Cardiac muscle cell (in vitro differentiated cells and primary cell): ENCODE results near the gene IFT81. TPM values are rescaled to one million over a fixed set of nuclear protein-coding genes. Genes with fewer than 3 reads are reported as not detected.

Experiments used
- DNase-seq, 2 donors: peaks; one replicate each; pipeline versions ENCODE4 v3.0.0 to v3.0.0-alpha.2; 2010 to 2017; ENCODE audit warnings: low read depth in 1 of 2, low spot score in 1 of 2
- H3K27ac ChIP-seq: fragments of 200-600 bp; sonication (generic); 2 replicates; pipeline ENCODE4 v1.5.1; 2016
- H3K27me3 ChIP-seq: fragments of 200-600 bp; sonication (generic); 2 replicates; pipeline ENCODE4 v1.6.0; 2016; ENCODE audit warnings: control low read depth
- H3K36me3 ChIP-seq: fragments of 200-600 bp; sonication (generic); 2 replicates; pipeline ENCODE4 v1.5.1; 2016; ENCODE audit warnings: control low read depth
- H3K4me1 ChIP-seq: fragments of 200-600 bp; sonication (generic); 2 replicates; pipeline ENCODE4 v1.8.1; 2017; ENCODE audit warnings: low read depth, mild to moderate bottlenecking, mixed run types
- H3K4me3 ChIP-seq: fragments of 200-600 bp; sonication (generic); 2 replicates; pipeline ENCODE4 v1.5.1; 2016; ENCODE audit warnings: mild to moderate bottlenecking
- H3K9me3 ChIP-seq: fragments of 200-600 bp; sonication (generic); 2 replicates; pipeline ENCODE4 v1.5.1; 2017; ENCODE audit warnings: low read depth, mild to moderate bottlenecking, control low read depth
- polyA plus RNA-seq: library from polyadenylated mRNA; unstranded; fragments of >200 nt; fragmentation: Nextera tagmentation; extraction: Ambion mirVana; gene quantifications from 2 replicates; pipeline ENCODE4 v1.2.1, GENCODE V29; 2016
- total RNA-seq: library from RNA; depleted of rRNA; stranded (reverse); fragments of >200 nt; gene quantifications from 2 replicates; pipeline ENCODE4 v1.2.3, GENCODE V29; 2016
- TF ChIP-seq, protein P1 (sequence below): IDR thresholded peaks from 2 replicates; pipeline ENCODE4 v1.5.1; 2012; ENCODE audit warnings: low read depth, mild to moderate bottlenecking, low read length

IFT81 gene
- total and polyA plus RNA-seq, 2 experiments from 2014 or later = 30.0 to 42.6 TPM

DNA sequence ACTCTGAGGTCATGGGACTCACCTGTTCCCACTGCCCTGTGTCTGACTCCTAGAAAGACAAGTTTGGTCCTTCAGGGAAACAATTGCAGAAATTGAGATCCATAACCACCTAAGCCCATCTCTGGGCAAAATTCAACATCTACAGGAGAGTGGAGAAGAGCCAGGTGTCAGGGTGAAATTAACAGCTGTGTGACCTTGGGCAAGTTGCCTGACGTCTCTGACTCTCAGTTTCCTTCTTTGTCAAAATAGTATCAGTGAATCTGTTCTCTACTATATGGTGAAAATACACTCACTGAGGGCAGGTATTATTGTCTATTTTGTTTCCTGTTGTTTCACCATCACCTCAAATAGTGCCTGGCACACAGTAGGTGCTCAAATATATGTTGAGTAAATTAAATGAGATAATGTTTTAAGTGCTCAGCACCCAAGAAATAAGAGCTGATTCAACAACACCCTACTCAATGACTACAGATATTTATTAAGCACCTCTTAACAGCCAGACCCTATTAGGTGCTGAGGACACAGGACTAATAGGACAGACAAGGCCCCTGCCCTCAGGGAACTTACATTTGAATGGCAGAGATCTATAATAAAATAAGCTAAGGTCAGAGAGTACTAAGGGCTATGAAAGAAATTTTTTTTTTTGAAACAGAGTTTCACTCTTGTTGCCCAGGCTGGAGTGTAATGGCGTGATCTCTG lies 14.2 kb upstream of the IFT81 start:
- Histone ChIP-seq H3K27me3 (no peaks in the 10 kb centered on the region), H3K4me3 (no peak overlapping the region), H3K4me1 (peaks cover 33% of the 10 kb centered on the region), H3K9me3 (no peaks in the 10 kb centered on the region), H3K36me3 (no peaks in the 10 kb centered on the region), H3K27ac (peak overlapping the region; percentile 99)
- TF ChIP-seq, protein P1, sequence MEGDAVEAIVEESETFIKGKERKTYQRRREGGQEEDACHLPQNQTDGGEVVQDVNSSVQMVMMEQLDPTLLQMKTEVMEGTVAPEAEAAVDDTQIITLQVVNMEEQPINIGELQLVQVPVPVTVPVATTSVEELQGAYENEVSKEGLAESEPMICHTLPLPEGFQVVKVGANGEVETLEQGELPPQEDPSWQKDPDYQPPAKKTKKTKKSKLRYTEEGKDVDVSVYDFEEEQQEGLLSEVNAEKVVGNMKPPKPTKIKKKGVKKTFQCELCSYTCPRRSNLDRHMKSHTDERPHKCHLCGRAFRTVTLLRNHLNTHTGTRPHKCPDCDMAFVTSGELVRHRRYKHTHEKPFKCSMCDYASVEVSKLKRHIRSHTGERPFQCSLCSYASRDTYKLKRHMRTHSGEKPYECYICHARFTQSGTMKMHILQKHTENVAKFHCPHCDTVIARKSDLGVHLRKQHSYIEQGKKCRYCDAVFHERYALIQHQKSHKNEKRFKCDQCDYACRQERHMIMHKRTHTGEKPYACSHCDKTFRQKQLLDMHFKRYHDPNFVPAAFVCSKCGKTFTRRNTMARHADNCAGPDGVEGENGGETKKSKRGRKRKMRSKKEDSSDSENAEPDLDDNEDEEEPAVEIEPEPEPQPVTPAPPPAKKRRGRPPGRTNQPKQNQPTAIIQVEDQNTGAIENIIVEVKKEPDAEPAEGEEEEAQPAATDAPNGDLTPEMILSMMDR = no peak
- no peak for DNase-seq

DNA sequence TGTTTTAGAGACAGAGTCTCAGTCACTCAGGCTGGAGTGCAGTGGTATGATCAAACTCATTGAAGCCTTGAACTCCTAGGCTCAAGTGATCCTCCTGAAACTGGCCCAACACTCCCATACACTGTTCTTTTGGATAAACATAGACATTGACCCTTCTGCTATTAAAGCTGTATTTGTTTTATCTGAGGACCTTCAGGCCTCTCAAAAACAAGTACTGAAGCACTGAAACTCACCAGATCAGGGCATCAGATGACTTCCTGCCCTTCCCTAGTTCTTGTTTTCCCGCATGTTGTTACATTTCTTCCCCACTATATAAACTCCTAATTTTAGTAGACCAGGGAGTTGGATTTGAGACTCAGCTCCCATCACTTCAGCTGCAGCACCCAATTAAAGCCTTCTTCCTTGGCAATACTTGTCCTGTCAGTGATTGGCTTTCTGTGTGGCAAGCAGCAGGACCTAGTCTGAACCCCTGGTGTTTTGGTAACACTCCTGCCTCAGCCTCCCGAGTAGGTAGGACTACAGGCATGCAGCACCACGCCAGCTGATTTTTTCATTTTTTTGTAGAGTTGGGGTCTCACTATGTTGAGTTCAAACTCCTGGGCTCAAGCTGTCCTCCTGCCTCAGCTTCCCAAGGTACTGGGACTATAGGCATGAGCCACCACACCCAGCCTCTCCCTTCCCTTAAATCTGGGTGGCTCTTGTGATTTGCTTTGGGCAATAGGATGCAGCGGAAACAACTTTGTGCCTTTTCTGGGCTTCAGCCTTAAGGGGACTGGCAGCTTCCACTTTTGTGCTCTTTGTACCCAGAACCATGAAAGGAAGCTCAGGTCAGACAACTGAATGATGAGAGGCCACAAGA lies 12.5 kb upstream of the IFT81 start:
- DNase-seq = no peak
- TF ChIP-seq, protein P1 = no peak
- H3K36me3 ChIP-seq = no peaks in the 10 kb centered on the region
- peak overlapping the region; percentile 10 for H3K27ac ChIP-seq
- no peak overlapping the region for H3K4me3 ChIP-seq
- peaks cover 33% of the 10 kb centered on the region for H3K4me1 ChIP-seq
- H3K27me3 ChIP-seq = no peaks in the 10 kb centered on the region
- no peaks in the 10 kb centered on the region for H3K9me3 ChIP-seq

DNA sequence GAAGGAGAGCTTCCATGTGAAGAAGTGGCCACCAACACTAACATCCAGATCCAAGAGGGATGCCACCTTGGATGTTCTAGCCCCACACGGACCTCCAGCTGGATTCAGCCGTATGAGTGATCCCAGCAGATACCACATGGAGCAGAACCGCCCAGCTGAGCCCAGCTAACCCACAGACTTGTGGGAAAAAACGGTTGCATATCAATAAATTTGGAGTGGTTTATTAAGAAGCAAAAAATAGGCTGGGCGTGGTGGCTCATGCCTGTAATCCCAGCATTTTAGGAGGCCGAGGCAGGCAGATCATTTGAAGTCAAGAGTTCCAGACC lies 11.9 kb upstream of the IFT81 start:
- H3K4me1 ChIP-seq = peaks cover 29% of the 10 kb centered on the region
- TF ChIP-seq, protein P1 = no peak
- no peak for DNase-seq
- no peaks in the 10 kb centered on the region for H3K36me3 ChIP-seq
- no peak overlapping the region for H3K27ac ChIP-seq
- no peaks in the 10 kb centered on the region for H3K9me3 ChIP-seq
- no peaks in the 10 kb centered on the region for H3K27me3 ChIP-seq
- no peak overlapping the region for H3K4me3 ChIP-seq

DNA sequence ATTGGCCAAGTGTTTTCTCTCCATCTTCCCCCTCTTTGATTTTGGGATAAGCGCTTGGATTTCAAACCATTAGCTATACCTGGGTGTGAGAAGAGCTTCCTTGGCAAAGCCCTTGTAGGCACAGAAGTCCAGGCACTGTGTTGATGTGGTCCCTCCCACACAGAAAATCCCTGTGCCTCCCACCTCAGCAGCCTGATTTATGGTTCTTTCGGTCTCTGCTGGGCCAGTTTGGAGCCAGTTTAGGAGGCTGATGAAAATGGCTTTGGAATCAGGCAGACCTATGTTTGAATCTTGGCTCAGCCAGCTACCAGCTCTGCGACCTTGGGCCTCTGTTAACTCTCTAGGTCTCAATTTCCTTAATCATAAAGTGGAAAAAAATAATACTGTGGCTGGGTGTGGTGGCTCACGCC lies 9.6 kb upstream of the IFT81 start:
- H3K27ac ChIP-seq = peak overlapping the region; percentile 24
- TF ChIP-seq, protein P1 = no peak
- DNase-seq = no peak

DNA sequence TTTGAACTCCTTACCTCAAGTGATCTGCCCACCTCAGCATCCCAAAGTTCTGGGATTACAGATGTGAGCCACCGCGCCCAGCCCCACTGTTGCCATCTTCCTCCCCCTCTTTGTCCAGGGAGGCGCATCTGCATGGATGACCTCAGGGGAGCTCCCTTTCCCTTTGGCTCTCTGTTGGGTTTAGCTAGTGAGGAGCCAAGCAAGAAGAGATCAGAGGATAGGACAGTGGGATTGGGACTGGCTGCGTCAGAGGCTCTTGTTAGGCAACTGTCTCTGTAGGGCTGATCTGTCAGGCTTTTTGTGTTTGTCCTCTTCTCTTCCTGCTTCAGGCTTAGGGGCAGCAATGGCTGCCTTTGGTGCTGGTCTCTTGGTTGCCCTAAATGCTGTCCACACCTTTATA lies 8.5 kb upstream of the IFT81 start:
- TF ChIP-seq, protein P1 = no peak
- DNase-seq = no peak
- H3K27me3 ChIP-seq = no peaks in the 10 kb centered on the region
- H3K4me3 ChIP-seq = no peak overlapping the region
- H3K9me3 ChIP-seq = no peaks in the 10 kb centered on the region
- no peaks in the 10 kb centered on the region for H3K36me3 ChIP-seq
- peaks cover 6% of the 10 kb centered on the region for H3K4me1 ChIP-seq
- peak overlapping the region; percentile 34 for H3K27ac ChIP-seq

More for the DNA sequence above, 9.6 kb upstream of the IFT81 start:
- H3K4me3 ChIP-seq = no peak overlapping the region
- H3K36me3 ChIP-seq = no peaks in the 10 kb centered on the region
- H3K4me1 ChIP-seq = peaks cover 11% of the 10 kb centered on the region
- H3K27me3 ChIP-seq = no peaks in the 10 kb centered on the region
- no peaks in the 10 kb centered on the region for H3K9me3 ChIP-seq
